Endothelial cell of umbilical vein (primary cell): ENCODE data around the gene SLC35A1. TPM values are rescaled to one million over a fixed set of nuclear protein-coding genes. Genes with fewer than 3 reads are reported as not detected.

ENCODE experiments used
- BruUV-seq: library from RNA; stranded (reverse); fragments of 400-500 nt; replicated peaks from 2 replicates; lab custom pipeline; 2021; lab: Mats Ljungman, UMichigan
- CTCF ChIA-PET: fragments of 300-600, 350-600 bp; sonication (Branson Sonifier 250); formaldehyde crosslinking; loops from one replicate; lab custom pipeline; 2021; ENCODE audit warnings: antibody characterized with exemption, inconsistent platforms; lab: Charles Lee
- POLR2A ChIA-PET: fragments of 300-600, 350-600 bp; sonication (Branson Sonifier 250); formaldehyde crosslinking; loops from one replicate; lab custom pipeline; 2021; ENCODE audit warnings: antibody characterized with exemption, inconsistent platforms; lab: Charles Lee
- DNase-seq: peaks from one replicate; pipeline ENCODE4 v3.0.0-alpha.2; 2011; ENCODE audit warnings: low read depth, low spot score
- FAIRE-seq: peaks from 2 replicates; lab custom pipeline; 2011; peaks lifted over from hg19 to GRCh38; lab: Jason Lieb, UNC
- H2AFZ ChIP-seq: 2 replicates; pipeline ENCODE4 v1.6.0; 2012; ENCODE audit warnings: low read depth, low read length, control low read depth, inconsistent platforms
- H3K27ac ChIP-seq: 2 replicates; pipeline ENCODE4 v1.5.1; 2011; ENCODE audit warnings: low read depth, mild to moderate bottlenecking, control low read depth, low read length, moderate library complexity; ENCODE audit not compliant: insufficient read depth
- H3K27me3 ChIP-seq, 2 experiments: 2 replicates each; pipeline versions ENCODE4 v1.6.0 to v1.6.1; 2011; ENCODE audit warnings: low read length in 2 of 2, mixed read lengths in 1 of 2; ENCODE audit not compliant: control insufficient read depth in 2 of 2, insufficient read depth in 2 of 2
- H3K36me3 ChIP-seq, 2 experiments: 2 replicates in 1 of 2; 3 replicates in 1 of 2; pipeline ENCODE4 v1.5.1; 2011; ENCODE audit warnings: low read length in 2 of 2, mild to moderate bottlenecking in 1 of 2, moderate library complexity in 1 of 2; ENCODE audit not compliant: control insufficient read depth in 2 of 2, insufficient read depth in 2 of 2; ENCODE audit errors: extremely low read depth in 1 of 2
- H3K4me1 ChIP-seq: 3 replicates; pipeline ENCODE4 v1.5.1; 2011; ENCODE audit warnings: mild to moderate bottlenecking, low read length; ENCODE audit not compliant: control insufficient read depth, insufficient read depth; ENCODE audit errors: extremely low read depth
- H3K4me2 ChIP-seq: 2 replicates; pipeline ENCODE4 v1.6.1; 2011; ENCODE audit warnings: low read length, control low read depth, mixed read lengths; ENCODE audit not compliant: insufficient read depth
- H3K4me3 ChIP-seq, 3 experiments: fragments of 200-600 bp in 1 of 3; sonication (generic), shearing (Covaris generic) in 1 of 3; replicated peaks in 1 of 3; 2 replicates each; pipeline ENCODE4 v1.5.1; 2011 to 2016; ENCODE audit warnings: control low read depth in 3 of 3, low read length in 3 of 3, mild to moderate bottlenecking in 2 of 3, inconsistent platforms in 1 of 3, low read depth in 1 of 3, moderate library complexity in 1 of 3; ENCODE audit not compliant: insufficient read depth in 1 of 3
- H3K79me2 ChIP-seq: 2 replicates; pipeline ENCODE4 v1.6.0; 2012; ENCODE audit warnings: low read length, inconsistent platforms; ENCODE audit not compliant: control insufficient read depth, insufficient read depth
- H3K9ac ChIP-seq: replicated peaks from 2 replicates; pipeline ENCODE3; 2011; ENCODE audit warnings: low read length, control low read depth; ENCODE audit not compliant: insufficient read depth; ENCODE audit errors: extremely low read depth
- H3K9me1 ChIP-seq: replicated peaks from 3 replicates; pipeline ENCODE4 v1.6.0; 2011; ENCODE audit warnings: mild to moderate bottlenecking, low read length; ENCODE audit not compliant: control insufficient read depth, insufficient read depth; ENCODE audit errors: extremely low read depth
- H3K9me3 ChIP-seq: replicated peaks from 2 replicates; pipeline ENCODE4 v1.5.1; 2012; ENCODE audit warnings: low read length, inconsistent platforms; ENCODE audit not compliant: control insufficient read depth, insufficient read depth
- H4K20me1 ChIP-seq: replicated peaks from 2 replicates; pipeline ENCODE3; 2011; ENCODE audit warnings: mild to moderate bottlenecking, low read length; ENCODE audit not compliant: control insufficient read depth, insufficient read depth; ENCODE audit errors: extremely low read depth
- CTCF ChIP-seq, 2 donors: IDR thresholded peaks; 1 replicate in 1 of 2; 2 replicates in 1 of 2; pipeline ENCODE4 v1.5.1; 2011; ENCODE audit warnings: low read length in 2 of 2, mild to moderate bottlenecking in 2 of 2, moderate library complexity in 2 of 2, control low read depth in 1 of 2, inconsistent platforms in 1 of 2, low read depth in 1 of 2; ENCODE audit not compliant: insufficient read depth in 1 of 2; ENCODE audit errors: extremely low read depth in 1 of 2
- FOS ChIP-seq: IDR thresholded peaks from 2 replicates; pipeline ENCODE4 v1.6.1; 2011; ENCODE audit warnings: mild to moderate bottlenecking, low read length, moderate library complexity, borderline replicate concordance; ENCODE audit not compliant: insufficient read depth
- GATA2 ChIP-seq: IDR thresholded peaks from 2 replicates; pipeline ENCODE4 v1.7.0; 2011; ENCODE audit warnings: low read depth, mild to moderate bottlenecking, moderate library complexity, mixed read lengths, low read length; ENCODE audit not compliant: insufficient read length, insufficient read depth
- JUN ChIP-seq: IDR thresholded peaks from 2 replicates; pipeline ENCODE4 v1.6.1; 2011; ENCODE audit warnings: borderline replicate concordance, low read depth; ENCODE audit not compliant: insufficient read length, insufficient read depth
- MYC ChIP-seq: IDR thresholded peaks from one replicate; pipeline ENCODE4 v1.6.1; 2011; ENCODE audit warnings: mild to moderate bottlenecking, low read depth, low read length
- POLR2A ChIP-seq: IDR thresholded peaks from 2 replicates; pipeline ENCODE4 v1.6.1; 2012; ENCODE audit warnings: low read depth, mild to moderate bottlenecking, control low read depth, low read length
- dilution Hi-C: fragments of 300-500 bp; cut with MboI; formaldehyde crosslinking; loops from one replicate; pipeline ENCODE4 v1.15.0; 2019; ENCODE audit warnings: low sequenced_read_pairs; ENCODE audit not compliant: extremely low pct_ligation_motif_present
- intact Hi-C: fragments of 100-400 bp; cut with micrococcal nuclease; formaldehyde crosslinking; loops from one replicate; pipeline ENCODE4 v1.10.0; 2022
- polyA plus RNA-seq, 4 experiments: library from polyadenylated mRNA; depleted of rRNA in 3 of 4; stranded (reverse) in 3 of 4; unstranded in 1 of 4; fragments of >200 nt; gene quantifications; 2 replicates each; pipeline versions ENCODE4 v1.2.1 to v1.2.3, GENCODE V29; 2011 to 2012; ENCODE audit warnings: missing spikeins in 1 of 4
- total RNA-seq: library from RNA; stranded (reverse); gene quantifications from 2 replicates; pipeline ENCODE4 v1.2.3, GENCODE V29; 2021
- TF ChIP-seq, protein P1 (sequence below): IDR thresholded peaks from 2 replicates; pipeline ENCODE4 v1.6.1; 2011; ENCODE audit not compliant: insufficient read depth, insufficient read length

Gene SLC35A1
- total and polyA plus RNA-seq, 2 donors (not counting 3 experiments of a cell fraction or from before 2014, with no cell fraction given) = 13.0 to 13.9 TPM

DNA sequence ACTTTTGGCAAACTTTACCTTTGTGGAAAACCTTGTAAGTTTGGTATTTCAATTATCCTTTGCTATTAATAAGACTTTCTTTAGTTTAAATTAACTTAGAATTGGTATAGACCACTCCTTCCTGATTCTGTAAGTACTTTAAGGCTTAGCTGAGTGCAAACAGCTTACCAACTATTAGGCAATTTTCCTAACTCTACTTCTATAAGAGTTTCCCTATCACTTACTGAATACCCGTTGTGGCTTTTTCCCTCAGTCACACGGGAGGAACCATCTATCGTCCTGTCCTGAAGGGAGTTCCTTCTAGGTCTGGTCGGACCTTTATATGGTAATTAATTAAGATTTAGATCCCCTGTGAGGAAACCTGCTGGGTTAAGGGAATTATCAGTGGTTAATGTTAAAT lies 9.6 kb downstream of the SLC35A1 start:
- Histone ChIP-seq H3K27me3 (no peaks in the 10 kb centered on the region), H3K9me3 (no peaks in the 10 kb centered on the region), H3K9ac (no peak overlapping the region), H3K79me2 (no peaks in the 10 kb centered on the region), H3K4me2 (no peak overlapping the region), H3K9me1 (no peaks in the 10 kb centered on the region), H3K4me1 (peaks cover 5% of the 10 kb centered on the region), H3K27ac (no peak overlapping the region), H4K20me1 (no peaks in the 10 kb centered on the region), H3K36me3 (peaks cover 0 to 2% of the 10 kb centered on the region in 2 experiments), H3K4me3 (no peak overlapping the region), H2AFZ (no peak overlapping the region)
- DNase-seq (no peak), FAIRE-seq (no peak)
- CTCF ChIA-PET = no interaction called here
- BruUV-seq = no TSS peak
- POLR2A ChIA-PET = no interaction called here
- intact Hi-C loops = no loop called here
- TF ChIP-seq MYC = no peak
- TF ChIP-seq POLR2A = no peak
- TF ChIP-seq, protein P1, sequence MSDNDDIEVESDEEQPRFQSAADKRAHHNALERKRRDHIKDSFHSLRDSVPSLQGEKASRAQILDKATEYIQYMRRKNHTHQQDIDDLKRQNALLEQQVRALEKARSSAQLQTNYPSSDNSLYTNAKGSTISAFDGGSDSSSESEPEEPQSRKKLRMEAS = no peak
- no peak for TF ChIP-seq FOS
- no peak for TF ChIP-seq GATA2
- TF ChIP-seq JUN = no peak
- TF ChIP-seq CTCF (IDR thresholded peaks at IDR 0.05; ENCODE audit: extremely low read depth in 1 of 2, insufficient read depth in 1 of 2, low read depth in 1 of 2, low read length in 2 of 2) = no peak
- dilution Hi-C loops = no loop called here
